ENCODE results near the gene C19orf12.

DNA sequence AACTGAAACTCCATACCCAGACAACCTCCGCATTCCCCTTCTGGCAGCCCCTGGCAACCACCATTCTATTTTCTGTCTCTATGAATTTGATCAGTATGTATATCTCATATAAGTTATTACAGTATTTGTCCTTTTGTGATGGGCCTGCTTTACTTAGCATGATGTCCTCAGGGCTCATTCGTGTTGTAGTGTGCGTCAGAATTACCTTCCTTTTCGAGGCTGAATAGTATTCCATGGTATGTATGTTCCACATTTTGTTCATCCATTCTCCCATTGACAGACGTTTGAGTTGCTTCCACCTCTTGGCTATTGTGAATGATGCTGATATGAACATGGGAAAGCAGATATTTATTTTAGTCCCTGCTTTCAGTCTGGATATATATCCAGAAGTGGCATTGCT lies 44.8 kb downstream of the C19orf12 start:
- TF ChIP-seq SP1 (IDR thresholded peaks at IDR 0.05) (no peak), TARDBP (IDR thresholded peaks at IDR 0.05) (no peak), ZNF384 (IDR thresholded peaks at IDR 0.05) (no peak), FOXA1 (IDR thresholded peaks at IDR 0.05) (no peak), CTBP1 (IDR thresholded peaks at IDR 0.05; ENCODE audit: borderline replicate concordance) (no peak), HDGF (IDR thresholded peaks at IDR 0.05; ENCODE audit: borderline replicate concordance) (no peak), FOXM1 (IDR thresholded peaks at IDR 0.05; ENCODE audit: borderline replicate concordance) (no peak), NFRKB (IDR thresholded peaks at IDR 0.05) (no peak), ELF4 (IDR thresholded peaks at IDR 0.05) (no peak)
